ENCODE results near the gene VCX2. TPM values are rescaled to one million over a fixed set of nuclear protein-coding genes. Genes with fewer than 3 reads are reported as not detected.
"Not testable (repeated sequence)": the region's sequence is repeated elsewhere in the genome, so short reads cannot be mapped to it uniquely, and the experiment has no call there.

Gene VCX2
- total RNA-seq = not detected
- 0 reads per million in 2 donors for total RNA-seq

DNA sequence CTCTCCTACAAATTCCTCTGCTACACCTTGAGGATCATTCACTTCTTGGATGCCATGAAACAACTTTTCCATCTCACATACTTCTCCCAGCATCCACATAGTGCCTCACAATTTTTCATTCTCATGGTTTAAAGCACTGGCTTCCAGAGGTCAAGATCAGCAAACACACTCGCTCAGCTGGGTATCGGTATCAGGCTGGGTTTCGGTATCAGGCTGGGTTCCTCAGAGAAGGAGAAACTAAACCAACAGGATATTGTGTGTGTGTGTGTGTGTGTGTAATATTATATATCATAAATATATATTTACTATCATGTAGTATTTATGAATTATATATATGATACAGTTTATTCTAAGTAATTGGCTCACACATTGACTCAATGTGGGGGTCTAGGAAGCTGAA is at the start of gene VCX2:
TSS of gene VCX2 (minus strand) at position 99 of the 400 bp plus-strand sequence. CDS start 624 bp downstream, outside the sequence.
- H3K4me3 Mint-ChIP-seq; H3K36me3 Mint-ChIP-seq (ENCODE audit: low read depth); H3K27ac Mint-ChIP-seq; DNase-seq; H3K9me3 ChIP-seq (ENCODE audit: control insufficient read depth, low read length, poor library complexity, severe bottlenecking); H3K4me1 Mint-ChIP-seq; H3K27me3 Mint-ChIP-seq; ATAC-seq: not testable (repeated sequence)

DNA sequence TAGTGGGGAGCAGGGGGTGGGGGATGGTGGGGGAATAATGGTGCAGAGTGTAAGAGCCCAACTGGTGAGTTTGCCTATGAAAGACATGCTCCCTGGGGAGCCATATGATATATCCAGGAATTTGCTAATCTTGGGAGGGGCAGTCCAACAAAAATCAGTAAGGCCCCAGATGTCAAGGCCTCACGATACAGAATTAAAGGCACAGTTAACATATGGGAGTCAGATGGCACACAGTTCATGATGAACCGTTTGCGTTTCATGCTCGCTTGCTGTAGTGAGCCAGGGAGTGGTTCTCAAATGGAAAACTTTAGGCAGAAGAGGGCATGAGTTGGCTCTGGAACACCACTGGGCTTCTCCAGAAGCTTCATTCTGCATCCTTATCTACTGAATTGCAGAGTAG is 33.9 kb upstream of the VCX2 start:
- H3K4me1 Mint-ChIP-seq = no peaks in the 10 kb centered on the region
- no peaks in the 10 kb centered on the region for H3K9me3 ChIP-seq (ENCODE audit: control insufficient read depth, low read length, poor library complexity, severe bottlenecking)
- H3K27ac Mint-ChIP-seq = no peak overlapping the region
- H3K27me3 Mint-ChIP-seq = no peaks in the 10 kb centered on the region
- ATAC-seq = no peak
- no peak for DNase-seq
- H3K36me3 Mint-ChIP-seq (ENCODE audit: low read depth) = no peaks in the 10 kb centered on the region
- H3K4me3 Mint-ChIP-seq = no peak overlapping the region

GRCh38 chrX:8204169-8204935 is 33.3 kb upstream of the VCX2 start:
- no peak overlapping the region for H3K4me3 Mint-ChIP-seq
- DNase-seq (no peak), ATAC-seq (no peak)
- no peaks in the 10 kb centered on the region for H3K36me3 Mint-ChIP-seq (ENCODE audit: low read depth)
- no peaks in the 10 kb centered on the region for H3K9me3 ChIP-seq (ENCODE audit: control insufficient read depth, low read length, poor library complexity, severe bottlenecking)
- no peaks in the 10 kb centered on the region for H3K4me1 Mint-ChIP-seq
- no peak overlapping the region for H3K27ac Mint-ChIP-seq
- H3K27me3 Mint-ChIP-seq = no peaks in the 10 kb centered on the region

GRCh38 chrX:8201896-8202331 is 30.8 kb upstream of the VCX2 start:
- Mint-ChIP-seq H3K4me1 (no peaks in the 10 kb centered on the region), H3K27me3 (no peaks in the 10 kb centered on the region), H3K27ac (no peak overlapping the region), H3K36me3 (ENCODE audit: low read depth) (no peaks in the 10 kb centered on the region), H3K4me3 (no peak overlapping the region)
- ATAC-seq (no peak), DNase-seq (no peak)
- H3K9me3 ChIP-seq (ENCODE audit: control insufficient read depth, low read length, poor library complexity, severe bottlenecking) = no peaks in the 10 kb centered on the region

DNA sequence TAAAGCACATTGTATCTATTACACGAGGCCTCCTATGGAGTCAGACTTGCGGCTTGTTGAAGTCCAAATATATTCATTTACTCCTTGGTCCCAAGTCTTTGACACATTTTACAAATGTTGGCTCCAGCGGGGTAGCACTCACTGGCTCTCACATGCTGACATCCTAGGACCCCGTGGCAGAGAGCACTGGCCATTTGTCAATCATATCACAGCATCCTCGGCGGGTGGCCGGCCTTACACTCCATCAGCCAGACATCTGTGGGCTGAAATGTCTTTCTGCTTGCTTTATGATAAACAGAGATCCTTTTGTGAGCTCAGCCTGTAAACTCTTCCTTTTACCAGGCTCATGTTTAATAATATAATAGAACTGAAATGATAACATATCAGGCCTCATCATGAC is 25.7 kb upstream of the VCX2 start:
- no peaks in the 10 kb centered on the region for H3K9me3 ChIP-seq (ENCODE audit: control insufficient read depth, low read length, poor library complexity, severe bottlenecking)
- DNase-seq (no peak), ATAC-seq (no peak)
- H3K36me3 Mint-ChIP-seq (ENCODE audit: low read depth) = no peaks in the 10 kb centered on the region
- no peak overlapping the region for H3K4me3 Mint-ChIP-seq
- H3K27me3 Mint-ChIP-seq = no peaks in the 10 kb centered on the region
- no peaks in the 10 kb centered on the region for H3K4me1 Mint-ChIP-seq
- no peak overlapping the region for H3K27ac Mint-ChIP-seq

- H3K9me3 ChIP-seq (ENCODE audit: control insufficient read depth, low read length, poor library complexity, severe bottlenecking) = no peaks in the 10 kb centered on the region
- Mint-ChIP-seq H3K27me3 (no peaks in the 10 kb centered on the region), H3K4me1 (no peaks in the 10 kb centered on the region), H3K27ac (no peak overlapping the region), H3K36me3 (ENCODE audit: low read depth) (no peaks in the 10 kb centered on the region), H3K4me3 (no peak overlapping the region)
- no peak for ATAC-seq
- no peak for DNase-seq
Observed at GRCh38 chrX:8194216-8194615, 23.1 kb upstream of the VCX2 start.

DNA sequence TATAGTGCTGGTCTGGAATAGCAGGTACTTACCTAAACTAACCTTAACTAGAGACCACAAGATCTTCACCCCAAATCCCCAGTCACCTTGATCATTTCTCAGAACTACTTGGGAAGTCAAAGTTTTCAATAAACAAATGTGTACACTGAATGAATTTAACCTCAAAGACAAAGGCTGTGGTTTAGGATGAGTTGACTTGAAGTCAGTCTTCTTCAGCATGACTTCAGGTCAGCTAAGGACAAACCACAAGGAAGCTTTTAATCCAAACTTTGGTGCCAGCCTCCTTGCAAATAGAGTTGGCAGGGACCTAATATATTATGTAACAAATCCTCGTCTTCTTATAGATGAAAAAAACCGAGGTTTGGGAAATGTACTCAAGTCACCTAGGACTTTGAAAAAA is 21.2 kb upstream of the VCX2 start:
- Mint-ChIP-seq H3K27ac (no peak overlapping the region), H3K4me3 (no peak overlapping the region), H3K36me3 (ENCODE audit: low read depth) (no peaks in the 10 kb centered on the region), H3K27me3 (no peaks in the 10 kb centered on the region), H3K4me1 (no peaks in the 10 kb centered on the region)
- DNase-seq = no peak
- no peak for ATAC-seq
- H3K9me3 ChIP-seq (ENCODE audit: control insufficient read depth, low read length, poor library complexity, severe bottlenecking) = no peaks in the 10 kb centered on the region

GRCh38 chrX:8191022-8191421 is 20.0 kb upstream of the VCX2 start:
- ATAC-seq (no peak), DNase-seq (no peak)
- Mint-ChIP-seq H3K27ac (no peak overlapping the region), H3K4me3 (no peak overlapping the region), H3K4me1 (no peaks in the 10 kb centered on the region), H3K36me3 (ENCODE audit: low read depth) (no peaks in the 10 kb centered on the region), H3K27me3 (no peaks in the 10 kb centered on the region)
- no peaks in the 10 kb centered on the region for H3K9me3 ChIP-seq (ENCODE audit: control insufficient read depth, low read length, poor library complexity, severe bottlenecking)

- H3K4me3 Mint-ChIP-seq = no peak overlapping the region
- H3K4me1 Mint-ChIP-seq = no peaks in the 10 kb centered on the region
- ATAC-seq (no peak), DNase-seq (no peak)
- no peaks in the 10 kb centered on the region for H3K36me3 Mint-ChIP-seq (ENCODE audit: low read depth)
- no peak overlapping the region for H3K27ac Mint-ChIP-seq
- no peaks in the 10 kb centered on the region for H3K27me3 Mint-ChIP-seq
- H3K9me3 ChIP-seq (ENCODE audit: control insufficient read depth, low read length, poor library complexity, severe bottlenecking) = no peaks in the 10 kb centered on the region
Observed at GRCh38 chrX:8190341-8190830, 19.3 kb upstream of the VCX2 start.

DNA sequence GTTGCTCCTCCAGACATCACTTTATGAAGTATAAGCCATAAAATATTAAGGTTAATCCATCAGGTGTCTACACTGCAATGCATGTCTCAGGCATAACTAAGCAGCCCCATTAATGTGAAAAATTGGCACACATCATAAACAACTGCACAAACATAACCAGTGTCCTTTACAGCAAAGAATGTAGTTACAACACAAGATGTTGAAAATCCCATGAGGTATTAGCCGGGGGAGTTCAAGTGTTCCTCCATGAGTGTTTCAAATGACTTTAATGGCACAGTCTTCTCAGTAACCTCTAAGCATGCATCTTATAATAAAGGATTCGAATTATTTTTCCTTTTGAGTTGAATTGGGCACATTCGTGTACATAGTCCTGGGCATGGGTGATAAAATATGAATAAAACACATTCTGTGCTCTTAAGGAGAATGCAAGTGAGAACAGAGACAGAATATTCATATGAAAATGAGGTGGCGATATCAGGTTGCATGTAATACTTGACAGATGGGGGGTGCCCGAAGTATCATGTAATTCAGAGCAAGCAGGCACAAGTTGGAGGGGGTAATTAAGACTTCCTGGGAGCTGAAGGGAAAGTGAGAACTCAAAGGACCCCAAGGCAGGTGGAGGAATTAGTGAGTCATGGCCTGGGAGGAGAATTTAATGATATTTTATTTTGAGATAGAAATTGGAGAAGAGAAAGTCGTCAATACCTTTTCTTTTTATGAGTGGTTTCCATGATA is 18.2 kb upstream of the VCX2 start:
- Mint-ChIP-seq H3K27me3 (no peaks in the 10 kb centered on the region), H3K27ac (no peak overlapping the region), H3K4me1 (no peaks in the 10 kb centered on the region), H3K4me3 (no peak overlapping the region), H3K36me3 (ENCODE audit: low read depth) (no peaks in the 10 kb centered on the region)
- H3K9me3 ChIP-seq (ENCODE audit: control insufficient read depth, low read length, poor library complexity, severe bottlenecking) = no peaks in the 10 kb centered on the region
- ATAC-seq (no peak), DNase-seq (no peak)

GRCh38 chrX:8183346-8183745 is 12.3 kb upstream of the VCX2 start:
- H3K36me3 Mint-ChIP-seq (ENCODE audit: low read depth) = no peaks in the 10 kb centered on the region

GRCh38 chrX:8179656-8180055 is 8.6 kb upstream of the VCX2 start:
- H3K9me3 ChIP-seq (ENCODE audit: control insufficient read depth, low read length, poor library complexity, severe bottlenecking) = no peaks in the 10 kb centered on the region
- DNase-seq = no peak
- Mint-ChIP-seq H3K27me3 (no peaks in the 10 kb centered on the region), H3K27ac (no peak overlapping the region), H3K4me1 (no peaks in the 10 kb centered on the region), H3K4me3 (no peak overlapping the region), H3K36me3 (ENCODE audit: low read depth) (no peaks in the 10 kb centered on the region)
- no peak for ATAC-seq

More at GRCh38 chrX:8183346-8183745, 12.3 kb upstream of the VCX2 start:
- Mint-ChIP-seq H3K27me3 (no peaks in the 10 kb centered on the region), H3K4me1 (no peaks in the 10 kb centered on the region), H3K4me3 (no peak overlapping the region), H3K27ac (no peak overlapping the region)
- H3K9me3 ChIP-seq (ENCODE audit: control insufficient read depth, low read length, poor library complexity, severe bottlenecking) = no peaks in the 10 kb centered on the region
- no peak for ATAC-seq
- DNase-seq = no peak

DNA sequence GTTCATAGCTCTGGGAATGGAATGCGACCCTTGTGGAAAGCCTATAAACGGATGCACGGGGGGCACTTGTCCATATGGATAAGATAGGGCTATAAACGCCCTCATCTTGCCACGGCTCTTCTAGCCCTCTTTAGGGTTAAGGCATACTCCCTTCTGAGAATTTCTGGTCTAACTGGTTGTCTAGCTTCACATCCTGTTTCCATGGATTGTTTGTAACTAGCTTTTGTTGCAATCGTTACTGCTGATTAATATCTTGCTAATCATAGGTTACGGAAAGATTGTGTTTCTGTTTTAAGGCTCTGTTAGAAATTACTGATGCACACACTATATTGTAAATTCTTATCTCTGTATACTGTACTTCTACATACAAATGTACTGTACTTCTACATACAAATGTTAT is 17.1 kb downstream of the VCX2 start:
- not testable (repeated sequence) for H3K36me3 Mint-ChIP-seq (ENCODE audit: low read depth); DNase-seq; H3K9me3 ChIP-seq (ENCODE audit: control insufficient read depth, low read length, poor library complexity, severe bottlenecking); H3K27ac Mint-ChIP-seq; H3K27me3 Mint-ChIP-seq; H3K4me3 Mint-ChIP-seq; H3K4me1 Mint-ChIP-seq; ATAC-seq

Measured in T-helper 17 cell (primary cell).